Stimulated activated CD8-positive, alpha-beta memory T cell treated with anti-CD3 and anti-CD28 coated beads, Interleukin-2, amount 100 ng/mL, for 48 hours (primary cell): ENCODE measurements around the gene IBA57.
"Not testable (repeated sequence)": the region's sequence is repeated elsewhere in the genome, so short reads cannot be mapped to it uniquely, and the experiment has no call there.

ENCODE experiments used
- DNase-seq, 2 donors: peaks; one replicate each; pipeline ENCODE4 v3.0.0-alpha.2; 2020; ENCODE audit warnings: low read depth in 2 of 2

The IBA57 gene

GRCh38 chr1:228212966-228213844 is 47.6 kb downstream of the IBA57 start:
- peak; percentile 90 to 92 for DNase-seq

GRCh38 chr1:228213917-228214808 is 48.6 kb downstream of the IBA57 start:
- no peak for DNase-seq

DNA sequence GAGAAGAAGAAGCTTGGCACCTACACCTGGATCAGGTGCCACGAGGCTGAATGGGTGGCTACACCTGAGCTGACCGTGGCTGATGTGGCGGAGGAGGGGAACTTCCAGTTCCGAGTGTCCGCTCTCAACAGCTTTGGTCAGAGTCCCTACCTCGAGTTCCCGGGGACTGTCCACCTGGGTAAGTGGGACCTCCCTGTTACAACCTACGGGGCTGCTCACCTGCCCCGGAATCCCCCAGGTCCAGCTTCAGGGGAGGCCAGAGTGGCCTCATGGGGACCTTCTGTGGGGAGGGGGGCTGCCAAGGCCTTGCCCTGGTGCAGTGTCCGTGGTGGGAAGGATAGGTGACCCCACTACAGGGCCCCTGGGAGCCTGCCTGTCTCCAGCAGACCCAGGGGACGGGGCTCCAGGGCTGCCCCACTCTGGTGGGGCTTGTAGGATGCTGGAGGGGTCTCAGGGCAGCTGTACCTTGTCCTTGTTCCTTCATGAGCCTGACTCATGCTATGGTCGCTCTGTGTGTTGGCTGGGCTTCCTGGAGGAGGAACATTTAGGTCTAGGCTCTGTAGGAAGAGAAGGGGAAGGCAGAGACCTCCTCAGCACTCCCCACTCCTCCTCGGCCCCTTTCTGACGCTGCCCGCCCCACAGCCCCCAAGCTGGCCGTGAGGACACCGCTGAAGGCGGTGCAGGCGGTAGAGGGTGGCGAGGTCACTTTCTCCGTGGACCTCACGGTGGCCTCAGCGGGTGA is 49.5 kb downstream of the IBA57 start:
- DNase-seq = no peak

- no peak for DNase-seq
Measured at GRCh38 chr1:228215663-228216116, 50.1 kb downstream of the IBA57 start.

DNA sequence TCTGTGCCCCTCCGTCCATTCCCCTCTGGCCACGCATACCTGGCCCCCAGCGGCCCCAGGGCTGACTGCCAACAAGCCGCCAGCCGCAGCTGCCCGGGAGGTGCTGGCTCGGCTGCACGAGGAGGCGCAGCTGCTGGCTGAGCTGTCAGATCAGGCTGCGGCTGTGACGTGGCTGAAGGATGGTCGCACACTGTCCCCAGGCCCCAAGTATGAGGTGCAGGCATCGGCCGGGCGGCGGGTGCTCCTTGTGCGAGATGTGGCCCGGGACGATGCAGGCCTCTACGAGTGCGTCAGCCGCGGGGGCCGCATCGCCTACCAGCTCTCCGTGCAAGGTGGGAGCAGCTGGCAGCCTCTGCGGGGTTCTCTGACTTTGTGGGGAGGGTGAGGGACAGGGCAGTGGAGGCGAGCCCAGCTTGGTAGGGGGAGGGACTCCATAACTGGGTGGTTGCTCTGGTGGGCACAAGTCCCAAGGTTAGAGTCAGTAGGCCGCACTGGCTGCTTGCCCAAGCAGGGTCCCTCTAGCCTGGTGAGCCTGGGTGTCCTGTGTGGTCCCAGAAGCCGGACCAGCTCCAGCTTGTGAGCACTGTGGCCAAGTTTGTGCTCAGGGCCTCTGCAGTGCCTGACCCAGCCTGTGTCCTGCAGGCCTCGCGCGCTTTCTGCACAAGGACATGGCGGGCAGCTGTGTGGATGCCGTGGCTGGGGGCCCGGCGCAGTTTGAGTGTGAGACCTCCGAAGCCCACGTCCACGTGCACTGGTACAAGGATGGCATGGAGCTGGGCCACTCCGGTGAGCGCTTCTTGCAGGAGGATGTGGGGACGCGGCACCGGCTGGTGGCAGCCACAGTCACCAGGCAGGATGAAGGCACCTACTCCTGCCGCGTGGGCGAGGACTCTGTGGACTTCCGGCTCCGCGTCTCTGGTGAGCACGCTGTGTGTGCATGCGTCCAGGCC is 51.0 kb downstream of the IBA57 start:
- no peak for DNase-seq

DNA sequence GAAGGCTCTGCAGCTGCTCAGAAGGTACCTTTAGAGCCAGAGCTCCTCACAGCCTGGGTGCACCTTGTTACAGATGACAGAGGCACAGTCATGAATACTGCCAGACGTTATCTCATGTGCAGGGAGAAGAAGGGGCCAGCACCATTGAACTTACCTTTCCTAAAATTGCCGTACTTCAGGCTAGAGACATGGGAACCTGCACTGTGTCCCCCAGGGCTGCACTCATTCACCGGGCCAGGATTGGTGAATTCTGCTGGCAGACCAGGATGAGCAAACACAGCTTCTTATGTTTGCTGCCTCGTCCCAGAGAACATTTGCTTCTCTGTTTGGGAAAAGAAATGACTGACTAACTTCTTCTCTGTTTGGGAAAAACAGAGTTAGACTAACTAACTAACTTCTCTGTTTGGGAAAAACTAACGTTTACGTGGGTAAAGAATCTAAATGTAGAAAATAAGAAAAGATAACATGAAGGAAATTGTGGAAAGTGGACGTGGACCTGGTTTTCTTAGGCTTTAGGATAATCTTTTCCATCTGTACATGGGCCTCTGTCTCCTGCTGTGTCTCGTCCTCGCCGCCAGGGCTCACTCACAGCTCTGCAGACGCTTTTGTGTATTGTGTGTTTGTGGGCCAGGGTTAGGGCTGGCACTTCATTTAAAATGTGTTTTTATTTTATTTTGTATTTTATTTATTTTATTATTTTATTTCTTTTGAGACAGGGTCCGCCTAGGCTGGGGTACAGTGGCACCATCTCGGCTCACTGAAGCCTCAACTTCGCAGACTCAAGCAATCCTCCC is 52.1 kb downstream of the IBA57 start:
- no peak for DNase-seq

DNA sequence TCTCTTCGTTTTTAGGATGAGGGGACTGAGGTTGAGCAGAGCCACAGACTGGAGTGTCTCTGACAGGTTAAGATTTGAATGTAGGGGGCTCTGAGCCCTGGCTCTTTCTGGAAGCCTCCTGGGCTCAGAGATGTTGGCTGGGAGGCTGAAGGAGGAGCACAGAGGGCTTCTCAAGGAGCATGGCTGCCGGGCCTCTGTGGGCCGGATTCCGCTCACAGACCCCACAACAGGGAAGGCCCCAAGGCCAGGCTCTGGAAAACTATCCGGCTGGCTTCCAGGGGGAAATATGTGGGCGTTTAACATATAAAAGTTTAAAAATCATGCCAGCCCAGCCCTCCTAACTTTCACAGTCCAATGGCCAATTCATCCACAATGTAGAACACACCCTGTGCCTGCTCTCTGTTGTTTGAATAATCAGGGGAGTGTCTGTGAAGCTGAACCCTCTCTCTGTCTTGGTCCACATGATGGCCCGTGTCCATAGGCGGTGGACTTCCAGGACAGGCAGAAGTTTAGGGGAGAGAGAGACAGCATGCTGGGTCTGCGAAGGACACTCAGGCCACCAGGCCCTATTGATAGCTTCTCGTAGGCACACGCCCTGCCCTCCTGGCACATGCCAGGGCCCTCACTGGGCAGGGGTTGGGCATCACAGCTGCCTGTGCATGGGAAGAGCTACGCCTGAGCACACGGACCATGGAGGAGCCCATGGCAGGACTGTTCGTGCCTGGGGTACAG is 53.1 kb downstream of the IBA57 start:
- no peak for DNase-seq

DNA sequence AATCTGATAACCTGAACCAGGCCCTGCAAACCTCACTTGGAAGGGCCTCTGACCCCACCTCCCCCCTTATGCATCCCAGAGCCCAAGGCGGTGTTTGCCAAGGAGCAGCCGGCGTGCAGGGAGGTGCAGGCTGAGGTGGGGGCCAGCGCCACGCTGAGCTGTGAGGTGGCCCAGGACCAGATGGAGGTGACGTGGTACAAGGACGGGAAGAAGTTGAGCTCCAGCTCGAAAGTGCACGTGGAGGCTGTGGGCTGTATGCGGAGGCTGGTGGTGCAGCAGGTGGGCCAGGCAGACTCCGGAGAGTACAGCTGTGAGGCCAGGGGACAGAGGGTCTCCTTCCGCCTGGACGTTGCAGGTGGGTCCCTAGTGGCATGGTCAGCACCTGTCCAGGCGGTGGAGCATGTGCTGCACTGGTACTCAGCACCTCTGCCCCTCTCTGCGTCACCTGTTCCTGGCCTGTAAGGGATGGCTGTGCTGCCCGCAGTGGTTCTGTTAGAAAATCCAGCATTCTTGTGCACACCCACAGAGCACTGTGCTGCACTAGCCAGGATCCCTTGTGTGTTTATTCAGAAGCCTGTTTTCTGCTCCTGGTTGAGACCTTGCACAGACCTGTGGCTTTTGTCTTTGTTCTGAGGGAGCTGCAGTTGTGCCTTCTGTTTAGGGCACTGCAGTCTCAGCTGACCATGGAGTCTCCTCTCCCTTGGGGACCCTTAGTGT is 53.8 kb downstream of the IBA57 start:
- no peak for DNase-seq

DNA sequence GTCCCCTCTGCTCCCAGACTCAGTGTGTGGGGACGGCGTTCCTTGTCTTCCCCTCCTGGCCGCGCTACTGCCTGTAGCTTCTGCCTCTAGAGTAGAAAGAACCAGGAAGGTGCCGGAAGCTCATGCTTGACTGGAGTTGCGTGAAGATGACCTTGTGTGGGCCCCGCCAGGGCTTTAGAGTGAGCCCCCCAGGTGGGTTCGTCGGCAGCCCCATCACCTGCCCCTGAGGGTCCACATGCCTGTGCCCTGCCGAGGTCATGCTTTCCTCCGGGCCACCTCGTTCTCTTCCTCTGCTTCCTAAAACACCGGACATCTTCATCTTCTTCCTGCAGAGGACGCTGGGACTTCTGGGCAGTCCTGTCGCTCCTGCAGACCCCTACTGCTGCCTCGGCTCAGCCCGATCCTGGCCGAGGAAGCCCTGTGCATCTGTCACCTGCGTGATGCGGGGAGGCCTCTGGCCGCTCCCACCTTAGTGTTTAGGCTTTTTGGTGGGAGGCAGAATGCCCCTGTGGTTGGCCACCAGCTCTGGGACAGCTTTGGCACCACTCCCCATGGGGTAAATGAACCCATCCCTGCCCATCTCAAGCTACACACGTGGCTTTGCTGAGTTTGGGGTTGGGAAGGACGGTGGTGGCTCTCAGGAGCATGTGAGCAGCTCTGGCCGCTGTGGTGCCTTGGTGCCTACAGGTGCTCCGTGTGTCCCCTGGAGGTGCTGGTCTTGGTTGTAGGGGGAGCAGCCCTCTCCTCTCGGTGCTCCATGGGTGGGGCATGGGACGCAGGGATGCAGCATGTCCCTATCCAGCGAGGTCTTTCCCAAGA is 54.6 kb downstream of the IBA57 start:
- no peak for DNase-seq

- DNase-seq = not testable (repeated sequence)
Measured at GRCh38 chr1:228221097-228221496, 55.5 kb downstream of the IBA57 start.

DNA sequence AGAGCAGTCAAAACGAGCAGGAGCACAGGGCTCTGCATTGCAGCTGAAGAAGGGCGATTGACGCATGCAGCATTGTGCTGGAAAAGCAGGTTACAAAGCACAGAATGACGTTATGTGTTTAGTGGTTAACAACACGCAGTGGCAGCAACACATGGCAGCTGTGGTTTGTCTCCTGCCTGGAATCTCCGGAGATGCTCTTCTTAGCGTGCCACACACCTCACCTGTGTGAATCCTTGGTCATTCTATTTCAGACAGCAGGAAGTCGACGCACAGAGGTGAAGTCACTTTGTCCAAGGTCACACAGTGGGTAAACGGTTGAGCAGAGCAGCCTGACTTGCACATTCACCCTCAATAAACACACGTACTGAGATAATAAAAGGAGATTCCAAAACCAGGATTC is 56.9 kb downstream of the IBA57 start:
- no peak for DNase-seq

DNA sequence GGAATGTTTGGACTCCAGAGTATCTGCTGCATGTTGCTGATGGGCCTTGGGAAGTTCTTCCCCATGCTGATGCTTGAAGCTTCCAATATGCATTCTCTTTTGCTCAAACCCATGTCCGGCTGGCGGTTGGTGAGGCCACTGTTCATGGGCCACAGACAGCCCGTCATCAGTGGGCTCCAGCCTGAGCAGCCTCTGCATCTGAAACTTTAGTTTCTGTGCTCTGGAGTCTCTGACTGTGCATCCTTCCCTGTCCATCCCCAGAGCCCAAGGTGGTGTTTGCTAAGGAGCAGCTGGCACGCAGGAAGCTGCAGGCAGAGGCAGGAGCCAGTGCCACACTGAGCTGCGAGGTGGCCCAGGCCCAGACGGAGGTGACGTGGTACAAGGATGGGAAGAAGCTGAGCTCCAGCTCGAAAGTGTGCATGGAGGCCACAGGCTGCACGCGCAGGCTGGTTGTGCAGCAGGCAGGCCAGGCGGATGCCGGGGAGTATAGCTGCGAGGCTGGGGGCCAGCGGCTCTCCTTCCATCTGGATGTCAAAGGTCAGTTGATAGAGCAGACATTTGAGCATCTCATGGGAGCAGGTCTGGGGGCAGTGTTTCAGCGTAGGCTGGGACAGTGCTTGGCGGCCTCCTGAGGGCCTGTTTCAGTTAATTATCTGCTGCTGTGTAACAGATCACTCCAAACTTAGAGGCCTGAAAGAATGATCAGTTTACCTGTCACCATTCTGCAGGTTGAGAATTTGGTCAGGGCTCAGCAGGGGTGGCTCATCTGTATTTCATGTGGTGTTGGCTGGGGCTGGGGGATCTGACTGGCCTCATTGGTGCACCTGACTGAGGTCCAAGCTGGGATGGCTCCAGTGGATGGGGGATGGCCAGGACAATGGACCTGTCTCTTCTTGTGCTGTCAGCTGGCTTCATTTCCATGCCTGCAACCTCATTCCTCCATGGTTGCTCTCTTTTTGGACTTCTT is 58.9 kb downstream of the IBA57 start:
- DNase-seq = no peak

DNA sequence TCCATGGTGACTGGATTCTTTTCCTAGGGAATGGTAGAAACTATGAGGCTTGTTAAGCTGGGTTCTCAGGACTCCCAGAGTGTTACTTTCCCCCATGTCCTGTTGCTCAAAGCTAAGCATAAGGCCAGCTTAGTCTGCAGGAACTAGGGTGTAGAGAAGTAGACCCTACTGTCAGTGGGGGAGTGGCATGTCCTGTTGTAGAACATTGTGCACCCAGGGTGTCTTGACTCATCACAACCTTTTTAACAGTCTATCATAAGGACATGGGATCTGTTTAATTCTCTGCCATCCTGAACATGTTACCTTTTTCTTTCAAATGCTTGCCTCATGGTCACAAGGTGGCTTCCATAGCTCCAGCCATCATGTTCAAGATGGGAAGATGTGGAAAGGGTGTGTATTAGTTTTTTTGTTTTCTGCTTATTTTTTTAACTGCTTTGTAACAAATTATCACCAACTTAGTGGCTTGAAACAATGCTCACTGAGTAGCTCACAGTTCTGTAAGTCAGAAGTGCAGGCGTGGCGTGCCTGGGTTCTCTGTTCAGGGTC is 59.6 kb downstream of the IBA57 start:
- no peak for DNase-seq

- DNase-seq = no peak
Measured at GRCh38 chr1:228225740-228226139, 60.1 kb downstream of the IBA57 start.

- no peak for DNase-seq
Measured at GRCh38 chr1:228226141-228226874, 60.7 kb downstream of the IBA57 start.
